SK-N-SH treated with all-trans-retinoic acid at 6 μM for 48 hours (cell line): ENCODE data around the gene NKX2-4.

Experiments
- ARNTL ChIP-seq: fragments of 450-650 bp; formaldehyde crosslinking; IDR thresholded peaks from 2 replicates; pipeline ENCODE4 v1.5.0; 2020; ENCODE audit warnings: low read depth, mild to moderate bottlenecking, moderate library complexity, borderline replicate concordance
- CSDC2 ChIP-seq: fragments of 250-450 bp; sonication (Bioruptor Pico); IDR thresholded peaks from 2 replicates; pipeline ENCODE4 v1.5.0; 2020; ENCODE audit warnings: mild to moderate bottlenecking, moderate library complexity
- ESRRG ChIP-seq: fragments of 250-450 bp; sonication (Bioruptor Pico); IDR thresholded peaks from 2 replicates; pipeline ENCODE4 v1.6.1; 2021; ENCODE audit warnings: mild to moderate bottlenecking
- GLIS3 ChIP-seq: fragments of 250-450 bp; sonication (Bioruptor Pico); IDR thresholded peaks from 2 replicates; pipeline ENCODE4 v1.5.0; 2020; ENCODE audit warnings: mild to moderate bottlenecking, moderate library complexity
- ISL1 ChIP-seq: fragments of 250-450 bp; sonication (Bioruptor Pico); IDR thresholded peaks from 2 replicates; pipeline ENCODE4 v2.1.2; 2022; ENCODE audit warnings: mild to moderate bottlenecking, moderate library complexity
- OSR1 ChIP-seq: fragments of 250-450 bp; sonication (Bioruptor Pico); IDR thresholded peaks from 2 replicates; pipeline ENCODE4 v1.8.0; 2022; ENCODE audit warnings: moderate library complexity, mild to moderate bottlenecking, inconsistent platforms
- PATZ1 ChIP-seq: fragments of 250-450 bp; sonication (Bioruptor Pico); IDR thresholded peaks from 2 replicates; pipeline ENCODE4 v1.8.0; 2020; ENCODE audit warnings: mild to moderate bottlenecking, moderate library complexity, borderline replicate concordance
- PPARA ChIP-seq: fragments of 250-450 bp; sonication (Bioruptor Pico); IDR thresholded peaks from 2 replicates; pipeline ENCODE4 v1.5.0; 2020; ENCODE audit warnings: mild to moderate bottlenecking, borderline replicate concordance
- RARB ChIP-seq: fragments of 250-450 bp; sonication (Bioruptor Pico); IDR thresholded peaks from 2 replicates; pipeline ENCODE4 v1.8.0; 2021; ENCODE audit warnings: mild to moderate bottlenecking, moderate library complexity
- TOX ChIP-seq: fragments of 250-450 bp; sonication (Bioruptor Pico); IDR thresholded peaks from 2 replicates; pipeline ENCODE4 v1.8.0; 2021; ENCODE audit warnings: mild to moderate bottlenecking, moderate library complexity, borderline replicate concordance
- TSHZ2 ChIP-seq: fragments of 250-450 bp; sonication (Bioruptor Pico); IDR thresholded peaks from 2 replicates; pipeline ENCODE4 v1.5.0; 2020; ENCODE audit warnings: mild to moderate bottlenecking, moderate library complexity
- ZFP3 ChIP-seq: fragments of 250-450 bp; sonication (Bioruptor Pico); IDR thresholded peaks from 2 replicates; pipeline ENCODE4 v1.5.0; 2020; ENCODE audit warnings: mild to moderate bottlenecking, moderate library complexity
- ZFP30 ChIP-seq: fragments of 450-650 bp; formaldehyde crosslinking; IDR thresholded peaks from 2 replicates; pipeline ENCODE4 v1.5.0; 2022; ENCODE audit warnings: mild to moderate bottlenecking, moderate library complexity
- ZNF8 ChIP-seq: fragments of 450-650 bp; formaldehyde crosslinking; IDR thresholded peaks from 2 replicates; pipeline ENCODE4 v1.5.0; 2020; ENCODE audit warnings: mild to moderate bottlenecking, moderate library complexity

GRCh38 chr20:21436205-21436604 lies 38.9 kb upstream of the NKX2-4 start:
- TF ChIP-seq ISL1 (CRISPR knock-in tag) (no peak), TOX (CRISPR knock-in tag) (no peak), TSHZ2 (CRISPR knock-in tag) (no peak), PPARA (CRISPR knock-in tag) (no peak), PATZ1 (CRISPR knock-in tag) (no peak), ZFP30 (CRISPR knock-in tag) (no peak), OSR1 (CRISPR knock-in tag) (no peak), ARNTL (CRISPR knock-in tag) (no peak), CSDC2 (CRISPR knock-in tag) (no peak), ZFP3 (CRISPR knock-in tag) (no peak), GLIS3 (no peak), ZNF8 (no peak), RARB (no peak), ESRRG (CRISPR knock-in tag) (no peak)
